ENCODE results near the gene GRIA2. TPM values are rescaled to one million over a fixed set of nuclear protein-coding genes. Genes with fewer than 3 reads are reported as not detected.

Gene GRIA2
- total RNA-seq, 1 donor from 2014 or later, result not detected

DNA sequence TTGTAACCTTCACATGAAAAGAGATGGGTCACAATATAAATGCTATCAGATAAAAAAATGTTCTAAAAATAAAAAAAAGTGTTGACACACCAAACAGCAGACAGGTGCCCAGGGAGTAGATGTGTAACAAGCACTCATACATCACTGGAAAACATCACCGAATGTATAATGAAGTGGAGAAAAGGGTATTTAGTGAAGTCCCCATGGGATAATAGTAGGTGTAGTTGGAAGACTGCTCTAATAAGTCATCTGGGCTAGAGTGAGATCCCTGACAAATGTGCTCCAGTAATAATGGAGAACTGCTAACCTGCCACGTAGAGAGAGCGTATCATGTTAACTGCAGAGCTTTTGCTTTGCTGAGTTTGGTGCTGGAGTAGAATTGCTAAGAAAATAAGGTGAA is 152.0 kb downstream of the GRIA2 start:
- Mint-ChIP-seq H3K4me1 (no peaks in the 10 kb centered on the region), H3K9me3 (no peaks in the 10 kb centered on the region), H3K27me3 (no peaks in the 10 kb centered on the region), H3K4me3 (no peak overlapping the region), H3K27ac (no peak overlapping the region), H3K36me3 (ENCODE audit: low read depth) (no peaks in the 10 kb centered on the region)
- POLR2A ChIA-PET, result no interaction called here
- DNase-seq (no peak), ATAC-seq (ENCODE audit: low read depth) (no peak)
- intact Hi-C loops (cut with micrococcal nuclease), result no loop called here
- CTCF ChIA-PET, result no interaction called here
- TF ChIP-seq, protein P1, sequence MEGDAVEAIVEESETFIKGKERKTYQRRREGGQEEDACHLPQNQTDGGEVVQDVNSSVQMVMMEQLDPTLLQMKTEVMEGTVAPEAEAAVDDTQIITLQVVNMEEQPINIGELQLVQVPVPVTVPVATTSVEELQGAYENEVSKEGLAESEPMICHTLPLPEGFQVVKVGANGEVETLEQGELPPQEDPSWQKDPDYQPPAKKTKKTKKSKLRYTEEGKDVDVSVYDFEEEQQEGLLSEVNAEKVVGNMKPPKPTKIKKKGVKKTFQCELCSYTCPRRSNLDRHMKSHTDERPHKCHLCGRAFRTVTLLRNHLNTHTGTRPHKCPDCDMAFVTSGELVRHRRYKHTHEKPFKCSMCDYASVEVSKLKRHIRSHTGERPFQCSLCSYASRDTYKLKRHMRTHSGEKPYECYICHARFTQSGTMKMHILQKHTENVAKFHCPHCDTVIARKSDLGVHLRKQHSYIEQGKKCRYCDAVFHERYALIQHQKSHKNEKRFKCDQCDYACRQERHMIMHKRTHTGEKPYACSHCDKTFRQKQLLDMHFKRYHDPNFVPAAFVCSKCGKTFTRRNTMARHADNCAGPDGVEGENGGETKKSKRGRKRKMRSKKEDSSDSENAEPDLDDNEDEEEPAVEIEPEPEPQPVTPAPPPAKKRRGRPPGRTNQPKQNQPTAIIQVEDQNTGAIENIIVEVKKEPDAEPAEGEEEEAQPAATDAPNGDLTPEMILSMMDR (IDR thresholded peaks at IDR 0.05), result no peak

DNA sequence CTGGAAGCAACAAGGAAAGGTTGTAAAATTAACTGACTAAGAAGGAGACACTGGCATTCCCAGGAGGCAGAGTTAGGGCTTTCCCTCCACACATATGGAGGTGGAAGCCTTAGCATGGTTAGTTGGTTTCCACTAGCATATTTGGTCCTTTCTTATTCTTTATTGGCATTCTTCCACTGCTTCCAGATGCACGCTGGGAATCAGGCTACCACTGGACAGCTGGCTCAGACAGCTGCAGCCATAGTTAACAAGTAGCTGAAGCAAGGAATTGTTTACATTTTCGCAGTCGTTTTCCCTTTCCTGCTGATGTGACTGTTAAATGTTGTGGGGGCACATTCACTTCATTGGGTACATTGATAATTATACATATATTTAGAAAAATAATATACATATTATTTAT is 169.2 kb downstream of the GRIA2 start:
- H3K4me3 Mint-ChIP-seq, result no peak overlapping the region
- H3K36me3 Mint-ChIP-seq (ENCODE audit: low read depth), result no peaks in the 10 kb centered on the region
- peaks cover 3% of the 10 kb centered on the region for H3K9me3 Mint-ChIP-seq
- CTCF ChIA-PET, result no interaction called here
- TF ChIP-seq, protein P1 (IDR thresholded peaks at IDR 0.05), result no peak
- no peaks in the 10 kb centered on the region for H3K4me1 Mint-ChIP-seq
- no peak for ATAC-seq (ENCODE audit: low read depth)
- POLR2A ChIA-PET, result no interaction called here
- H3K27me3 Mint-ChIP-seq, result no peaks in the 10 kb centered on the region
- H3K27ac Mint-ChIP-seq, result no peak overlapping the region
- intact Hi-C loops (cut with micrococcal nuclease), result no loop called here
- DNase-seq, result no peak

DNA sequence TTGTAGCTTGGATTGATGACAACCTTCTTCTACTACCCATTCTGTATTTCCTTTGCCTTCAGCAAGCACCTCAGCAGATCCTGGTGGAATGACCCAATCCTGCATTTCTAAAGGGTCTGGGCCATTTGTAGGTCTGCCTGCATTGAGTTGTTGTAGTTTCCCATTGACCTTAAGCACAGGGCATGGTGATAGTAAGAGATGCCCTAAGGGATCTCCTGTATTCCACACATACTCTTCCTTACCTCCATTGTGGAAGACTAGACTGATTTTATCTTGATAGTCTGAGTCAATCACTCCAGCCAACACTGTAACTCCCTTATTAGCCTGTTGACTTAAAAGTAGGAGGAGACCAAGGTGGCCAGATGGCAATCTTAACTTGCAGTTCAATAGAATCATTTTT is 184.5 kb downstream of the GRIA2 start:
- intact Hi-C loops (cut with micrococcal nuclease), result no loop called here
- ChIA-PET POLR2A (no interaction called here), CTCF (no interaction called here)
- Mint-ChIP-seq H3K4me3 (no peak overlapping the region), H3K27ac (no peak overlapping the region), H3K36me3 (ENCODE audit: low read depth) (no peaks in the 10 kb centered on the region), H3K4me1 (no peaks in the 10 kb centered on the region), H3K27me3 (no peaks in the 10 kb centered on the region), H3K9me3 (peaks cover 4% of the 10 kb centered on the region)
- DNase-seq (no peak), ATAC-seq (ENCODE audit: low read depth) (no peak)
- TF ChIP-seq, protein P1 (IDR thresholded peaks at IDR 0.05), result no peak

Other genes with a start within 250 kb of the GRIA2 start
- gene PDGFC, start 248.9 kb upstream of the GRIA2 start, total RNA-seq, result not detected in 2 replicates
- not detected in 2 replicates for gene GLRB, start 144.6 kb upstream of the GRIA2 start, total RNA-seq